Inferior parietal cortex (tissue), 1 donor: ENCODE results near the gene SMARCA4.
"Not testable (repeated sequence)": the region's sequence is repeated elsewhere in the genome, so short reads cannot be mapped to it uniquely, and the experiment has no call there.

ENCODE experiments used
- DNase-seq: peaks from one replicate; pipeline ENCODE4 v3.0.0-alpha.2; 2016; ENCODE audit errors: extremely low spot score

SMARCA4 gene

GRCh38 chr19:10928563-10929401, 32.0 kb upstream of the SMARCA4 start, which contains the start of the genes TIMM29 and YIPF2:
Gene TIMM29, plus strand, starts transcription at chr19:10928811. Its CDS starts 12 bp downstream, at chr19:10928823.
Gene YIPF2, minus strand, starts transcription at chr19:10928639. Its CDS starts 229 bp downstream, at chr19:10928410.
- DNase-seq, result peak; percentile 100

- no peak for DNase-seq
These were observed 31.4 kb upstream of the SMARCA4 start for GRCh38 chr19:10929402-10929794.

- DNase-seq, result no peak
These were observed 25.3 kb upstream of the SMARCA4 start for GRCh38 chr19:10935371-10936059.

GRCh38 chr19:10936661-10937084, 24.2 kb upstream of the SMARCA4 start:
- DNase-seq, result peak; percentile 84

GRCh38 chr19:10941649-10942048, 19.2 kb upstream of the SMARCA4 start:
- not testable (repeated sequence) for DNase-seq

GRCh38 chr19:10943412-10943811, 17.4 kb upstream of the SMARCA4 start:
- not testable (repeated sequence) for DNase-seq

GRCh38 chr19:10945264-10945663, 15.6 kb upstream of the SMARCA4 start:
- no peak for DNase-seq

- DNase-seq, result no peak
These were observed 13.7 kb upstream of the SMARCA4 start for GRCh38 chr19:10946958-10947657.

- DNase-seq, result no peak
These were observed 8.0 kb upstream of the SMARCA4 start for GRCh38 chr19:10952809-10953208.

- not testable (repeated sequence) for DNase-seq
These were observed 1.4 kb upstream of the SMARCA4 start for GRCh38 chr19:10959277-10959968.

GRCh38 chr19:10961073-10961860, 437 bp downstream of the SMARCA4 start:
- DNase-seq, result peak; percentile 14

- no peak for DNase-seq
These were observed 2.0 kb downstream of the SMARCA4 start for GRCh38 chr19:10962863-10963262.

- no peak for DNase-seq
These were observed 3.0 kb downstream of the SMARCA4 start for GRCh38 chr19:10963865-10964264.

- no peak for DNase-seq
These were observed 4.1 kb downstream of the SMARCA4 start for GRCh38 chr19:10964903-10965302.

- DNase-seq, result no peak
These were observed 4.6 kb downstream of the SMARCA4 start for GRCh38 chr19:10965398-10965797.

- no peak for DNase-seq
These were observed 6.0 kb downstream of the SMARCA4 start for GRCh38 chr19:10966809-10967208.

GRCh38 chr19:10968527-10969135, 7.8 kb downstream of the SMARCA4 start:
- no peak for DNase-seq

- DNase-seq, result no peak
These were observed 10.4 kb downstream of the SMARCA4 start for GRCh38 chr19:10971107-10971726.

GRCh38 chr19:10975374-10976130, 14.7 kb downstream of the SMARCA4 start:
- DNase-seq, result no peak
